Lower leg skin (tissue), 4 donors: ENCODE results near the gene EHD4. TPM values are rescaled to one million over a fixed set of nuclear protein-coding genes. Genes with fewer than 3 reads are reported as not detected.

Experiments used
- DNase-seq, 2 donors: peaks; one replicate each; pipeline ENCODE4 v3.0.0-alpha.2; 2019; ENCODE audit warnings: low spot score in 2 of 2
- H3K4me3 ChIP-seq: fragments of 200-600 bp; sonication (generic); 2 replicates; pipeline ENCODE4 v1.5.1; 2017; ENCODE audit warnings: mild to moderate bottlenecking, low read depth; ENCODE audit not compliant: poor library complexity, severe bottlenecking
- CTCF ChIP-seq, 3 donors: fragments of 450-650 bp; IDR thresholded peaks; one replicate each; pipeline ENCODE4 v1.5.1; 2016; ENCODE audit warnings: antibody characterized with exemption in 3 of 3, mild to moderate bottlenecking in 3 of 3, moderate library complexity in 2 of 3
- POLR2A ChIP-seq, 2 donors: fragments of 450-650 bp; IDR thresholded peaks; one replicate each; pipeline ENCODE4 v1.6.1; 2016 to 2017; ENCODE audit warnings: antibody characterized with exemption in 2 of 2, mild to moderate bottlenecking in 1 of 2, moderate library complexity in 1 of 2
- WGBS, 2 donors: methylation state at CpG; one replicate each; pipeline ENCODE4 v1.1.5; 2018; 5-methylcytosine and 5-hydroxymethylcytosine counted together
- intact Hi-C: fragments of 100-400 bp; cut with DNase I; formaldehyde crosslinking; loops from one replicate; pipeline ENCODE4 v1.15.0; 2023; ENCODE audit warnings: low total_unique reads
- total RNA-seq, 4 donors: library from RNA; depleted of rRNA; stranded (reverse); fragments of >200 nt; gene quantifications; one replicate each; pipeline ENCODE4 v1.1.0, GENCODE V29; 2016

The EHD4 gene
- total RNA-seq, 4 donors from 2014 or later = 19.6 to 27.3 (median 23.3) TPM

GRCh38 chr15:41858756-41859155 lies 113.6 kb downstream of the EHD4 start:
- TF ChIP-seq CTCF (IDR thresholded peaks at IDR 0.05) = no peak
- no peak for TF ChIP-seq POLR2A (IDR thresholded peaks at IDR 0.05)
- 80 to 86% methylated on average over 13 to 15 of the region's 15 CpGs for WGBS, 2 donors

GRCh38 chr15:41857316-41857715 lies 115.0 kb downstream of the EHD4 start:
- TF ChIP-seq CTCF (IDR thresholded peaks at IDR 0.05) = no peak
- TF ChIP-seq POLR2A (IDR thresholded peaks at IDR 0.05) = no peak
- WGBS, 2 donors = 85 to 91% methylated on average over 8 to 9 of the region's 9 CpGs
- no peak overlapping the region for H3K4me3 ChIP-seq
- no peak for DNase-seq
- intact Hi-C loops = no loop called here

More at GRCh38 chr15:41858756-41859155, 113.6 kb downstream of the EHD4 start:
- no peak for DNase-seq
- intact Hi-C loops = no loop called here
- H3K4me3 ChIP-seq = no peak overlapping the region

- DNase-seq = no peak
- TF ChIP-seq POLR2A (IDR thresholded peaks at IDR 0.05) = no peak
- no peak for TF ChIP-seq CTCF (IDR thresholded peaks at IDR 0.05)
- 92 to 95% methylated on average over 8 to 12 of the region's 12 CpGs for WGBS, 2 donors
Measured at GRCh38 chr15:41856716-41857115, 115.6 kb downstream of the EHD4 start.

GRCh38 chr15:41856262-41856661 lies 116.1 kb downstream of the EHD4 start:
- DNase-seq = no peak
- TF ChIP-seq POLR2A (IDR thresholded peaks at IDR 0.05) (no peak), CTCF (IDR thresholded peaks at IDR 0.05) (no peak)
- intact Hi-C loops = no loop called here
- H3K4me3 ChIP-seq = no peak overlapping the region
- WGBS, 2 donors = 88 to 91% methylated on average over 10 to 17 of the region's 17 CpGs

More at GRCh38 chr15:41856716-41857115, 115.6 kb downstream of the EHD4 start:
- intact Hi-C loops = no loop called here
- no peak overlapping the region for H3K4me3 ChIP-seq

- H3K4me3 ChIP-seq = no peak overlapping the region
- TF ChIP-seq POLR2A (IDR thresholded peaks at IDR 0.05) = no peak
- no peak for TF ChIP-seq CTCF (IDR thresholded peaks at IDR 0.05)
- 63 to 76% methylated on average over 21 to 26 of the region's 30 CpGs for WGBS, 2 donors
- no peak for DNase-seq
- intact Hi-C loops = no loop called here
Measured at GRCh38 chr15:41855261-41855961, 116.9 kb downstream of the EHD4 start.

- TF ChIP-seq POLR2A (IDR thresholded peaks at IDR 0.05) = no peak
- no peak for TF ChIP-seq CTCF (IDR thresholded peaks at IDR 0.05)
- DNase-seq = no peak
- intact Hi-C loops = no loop called here
- no peak overlapping the region for H3K4me3 ChIP-seq
- 80 to 82% methylated on average over 9 of the region's 9 CpGs for WGBS, 2 donors
Measured at GRCh38 chr15:41854443-41854842, 117.9 kb downstream of the EHD4 start.
